IMR-90 (cell line): ENCODE measurements around the gene AQP9.

Experiments
- BHLHE40 ChIP-seq: fragments of 150-350 bp; IDR thresholded peaks from 2 replicates; pipeline ENCODE4 v1.6.1; 2016; ENCODE audit warnings: mild to moderate bottlenecking, low read depth, low read length
- CTCF ChIP-seq: conservative IDR thresholded peaks from 2 replicates; pipeline ENCODE4 v1.5.1; 2012; ENCODE audit warnings: mild to moderate bottlenecking, low read depth, low read length, improper control_type of control experiment
- ELK1 ChIP-seq: fragments of 150-350 bp; IDR thresholded peaks from 2 replicates; pipeline ENCODE4 v1.6.1; 2016; ENCODE audit warnings: low read depth, mild to moderate bottlenecking, low read length, moderate library complexity, borderline replicate concordance
- FOS ChIP-seq: fragments of 150-350 bp; IDR thresholded peaks from 2 replicates; pipeline ENCODE4 v1.6.1; 2016; ENCODE audit warnings: low read depth, low read length
- MAFK ChIP-seq: IDR thresholded peaks from 2 replicates; pipeline ENCODE4 v1.6.1; 2012; ENCODE audit warnings: low read depth, low read length, improper control_type of control experiment
- MXI1 ChIP-seq: IDR thresholded peaks from 2 replicates; pipeline ENCODE4 v1.6.1; 2012; ENCODE audit warnings: low read depth, mild to moderate bottlenecking, low read length, moderate library complexity, borderline replicate concordance
- NFE2L2 ChIP-seq: fragments of 150-350 bp; IDR thresholded peaks from 2 replicates; pipeline ENCODE4 v1.6.1; 2016; ENCODE audit warnings: low read depth, mild to moderate bottlenecking, low read length
- POLR2A ChIP-seq: IDR thresholded peaks from 2 replicates; pipeline ENCODE4 v1.6.1; 2012; ENCODE audit warnings: mild to moderate bottlenecking, low read depth, low read length
- RAD21 ChIP-seq: IDR thresholded peaks from 2 replicates; pipeline ENCODE4 v1.6.1; 2012; ENCODE audit warnings: low read length, improper control_type of control experiment
- RFX5 ChIP-seq: IDR thresholded peaks from 2 replicates; pipeline ENCODE4 v1.8.0; 2012; ENCODE audit warnings: low read depth, mild to moderate bottlenecking, low read length, moderate library complexity
- SMC3 ChIP-seq: fragments of 150-350 bp; IDR thresholded peaks from 2 replicates; pipeline ENCODE4 v1.6.1; 2016; ENCODE audit warnings: low read depth, mild to moderate bottlenecking, antibody characterized with exemption, low read length, moderate library complexity
- USF2 ChIP-seq: fragments of 150-350 bp; IDR thresholded peaks from 2 replicates; pipeline ENCODE4 v1.6.1; 2017; ENCODE audit warnings: mild to moderate bottlenecking, antibody characterized with exemption, low read length, low read depth

GRCh38 chr15:58229297-58229768 lies 91.2 kb downstream of the AQP9 start:
- TF ChIP-seq SMC3 (no peak), CTCF (no peak), USF2 (no peak), RAD21 (no peak), POLR2A (no peak), MAFK (no peak), ELK1 (no peak), BHLHE40 (no peak), RFX5 (no peak), NFE2L2 (no peak), MXI1 (no peak), FOS (no peak)
